HepG2 (cell line): ENCODE measurements around the gene CMA1. TPM values are rescaled to one million over a fixed set of nuclear protein-coding genes. Genes with fewer than 3 reads are reported as not detected.

Source experiments
- CENPT ChIP-seq: sonication (generic); formaldehyde crosslinking; IDR thresholded peaks from 2 replicates; pipeline ENCODE4 v1.8.0; 2022; ENCODE audit warnings: low read depth, mild to moderate bottlenecking, moderate library complexity, missing genetic modification reagents
- FOSL1 ChIP-seq: sonication (generic); formaldehyde crosslinking; IDR thresholded peaks from 2 replicates; pipeline ENCODE4 v1.9.0; 2021; ENCODE audit warnings: missing genetic modification reagents, borderline replicate concordance
- HIC2 ChIP-seq: sonication (generic); formaldehyde crosslinking; IDR thresholded peaks from 2 replicates; pipeline ENCODE4 v1.9.0; 2022; ENCODE audit warnings: low read depth, missing genetic modification reagents
- HMG20B ChIP-seq: conservative IDR thresholded peaks from 2 replicates; pipeline ENCODE4 v1.6.1; 2016; ENCODE audit warnings: missing genetic modification reagents, missing compliant biosample characterization
- IRF9 ChIP-seq: sonication (generic); formaldehyde crosslinking; IDR thresholded peaks from 2 replicates; pipeline ENCODE4 v1.8.0; 2022; ENCODE audit warnings: missing genetic modification reagents, mild to moderate bottlenecking, borderline replicate concordance
- MBD4 ChIP-seq: IDR thresholded peaks from 2 replicates; pipeline ENCODE4 v1.6.1; 2012; ENCODE audit warnings: low read length, inconsistent platforms, borderline replicate concordance
- NFRKB ChIP-seq: fragments of 450-650 bp; IDR thresholded peaks from 2 replicates; pipeline ENCODE4 v1.6.1; 2017
- PHF5A ChIP-seq: IDR thresholded peaks from one replicate; pipeline ENCODE4 v1.6.1; 2018; ENCODE audit warnings: low read depth, missing genetic modification reagents; ENCODE audit not compliant: unreplicated experiment
- PLRG1 ChIP-seq: fragments of 450-650 bp; conservative IDR thresholded peaks from 2 replicates; pipeline ENCODE4 v1.6.1; 2016
- POGK ChIP-seq: sonication (generic); formaldehyde crosslinking; conservative IDR thresholded peaks from 2 replicates; pipeline ENCODE4 v1.8.0; 2022; ENCODE audit warnings: mild to moderate bottlenecking, moderate library complexity, missing genetic modification reagents
- PRDM4 ChIP-seq: sonication (generic); formaldehyde crosslinking; IDR thresholded peaks from 2 replicates; pipeline ENCODE4 v1.9.0; 2021; ENCODE audit warnings: missing genetic modification reagents, borderline replicate concordance
- XRCC5 ChIP-seq: fragments of 200-400 bp; formaldehyde crosslinking; optimal IDR thresholded peaks from 2 replicates; pipeline ENCODE3; 2017; ENCODE audit warnings: mild to moderate bottlenecking, low read length
- YEATS2 ChIP-seq: sonication (generic); formaldehyde crosslinking; IDR thresholded peaks from 2 replicates; pipeline ENCODE4 v1.4.0; 2020; ENCODE audit warnings: missing genetic modification reagents, borderline replicate concordance
- ZBTB34 ChIP-seq: sonication (generic); formaldehyde crosslinking; IDR thresholded peaks from 2 replicates; pipeline ENCODE4 v1.8.0; 2022; ENCODE audit warnings: mild to moderate bottlenecking, missing genetic modification reagents
- ZFP36L2 ChIP-seq: sonication (generic); formaldehyde crosslinking; IDR thresholded peaks from 2 replicates; pipeline ENCODE4 v1.4.0; 2020; ENCODE audit warnings: missing genetic modification reagents
- ZMYM4 ChIP-seq: sonication (generic); formaldehyde crosslinking; IDR thresholded peaks from 2 replicates; pipeline ENCODE4 v1.8.1; 2023; ENCODE audit warnings: mild to moderate bottlenecking, missing genetic modification reagents
- ZNF343 ChIP-seq: sonication (generic); formaldehyde crosslinking; IDR thresholded peaks from 2 replicates; pipeline ENCODE4 v1.4.0; 2020; ENCODE audit warnings: mild to moderate bottlenecking, missing genetic modification reagents
- ZNF577 ChIP-seq: sonication (generic); formaldehyde crosslinking; IDR thresholded peaks from 2 replicates; pipeline ENCODE4 v1.4.0; 2020; ENCODE audit warnings: mild to moderate bottlenecking, low read depth, missing genetic modification reagents, borderline replicate concordance
- ZNF605 ChIP-seq: sonication (generic); formaldehyde crosslinking; IDR thresholded peaks from 2 replicates; pipeline ENCODE4 v1.8.0; 2022; ENCODE audit warnings: mild to moderate bottlenecking, missing genetic modification reagents
- ZNF660 ChIP-seq: sonication (generic); formaldehyde crosslinking; IDR thresholded peaks from 2 replicates; pipeline ENCODE4 v1.5.1; 2020; ENCODE audit warnings: mild to moderate bottlenecking, low read depth, missing genetic modification reagents, borderline replicate concordance
- ZSCAN31 ChIP-seq: sonication (generic); formaldehyde crosslinking; IDR thresholded peaks from 2 replicates; pipeline ENCODE4 v1.5.0; 2020; ENCODE audit warnings: low read depth, mild to moderate bottlenecking, missing genetic modification reagents
- polyA plus RNA-seq, 8 experiments: library from polyadenylated mRNA; depleted of rRNA in 3 of 8; stranded (reverse) in 7 of 8; unstranded in 1 of 8; fragments of >200 nt; fragmentation: Illumina TruSeq in 4 of 8; extraction: Trizol in 4 of 8; gene quantifications; 2 replicates each; pipeline versions ENCODE4 v1.2.1 to v1.2.3, GENCODE V29; 2011 to 2016; ENCODE audit warnings: low read depth in 4 of 8, missing spikeins in 1 of 8, mixed read lengths in 1 of 8; ENCODE audit not compliant: insufficient read depth in 1 of 8
- total RNA-seq, 5 experiments: library from RNA; depleted of rRNA; stranded (reverse); fragments of >200 nt; fragmentation: Illumina TruSeq; extraction: Trizol; gene quantifications; 2 replicates each; pipeline ENCODE4 v1.2.3, GENCODE V29; 2016; ENCODE audit warnings: low read depth in 1 of 5

Gene CMA1
- total and polyA plus RNA-seq, 2 of the 13 experiments (the other 11 are each of a cell fraction or from before 2014, with no cell fraction given) = not detected

- no peak for TF ChIP-seq PRDM4 (CRISPR knock-in tag)
- no peak for TF ChIP-seq CENPT (CRISPR knock-in tag)
- TF ChIP-seq XRCC5 = peak; percentile 100
- peak; percentile 100 for TF ChIP-seq ZMYM4 (CRISPR knock-in tag)
- TF ChIP-seq ZNF577 (CRISPR knock-in tag) = no peak
- no peak; the same call in 1 of the 2 replicates for TF ChIP-seq ZFP36L2 (CRISPR knock-in tag)
- TF ChIP-seq YEATS2 (CRISPR knock-in tag) = peak; percentile 95
- TF ChIP-seq ZNF660 = no peak; the same call in 1 of the 2 replicates
- peak; percentile 96; the same call in 1 of the 2 replicates for TF ChIP-seq ZSCAN31 (CRISPR knock-in tag)
- TF ChIP-seq PLRG1 = no peak
- no peak for TF ChIP-seq MBD4
- peak; percentile 76 for TF ChIP-seq ZNF605 (CRISPR knock-in tag)
- peak; percentile 61; the same call in 1 of the 2 replicates for TF ChIP-seq POGK
- peak; percentile 58 for TF ChIP-seq PHF5A
- TF ChIP-seq NFRKB = no peak
- peak; percentile 91 for TF ChIP-seq ZNF343 (CRISPR knock-in tag)
- no peak for TF ChIP-seq HIC2 (CRISPR knock-in tag)
- peak; percentile 25; the same call in 1 of the 2 replicates for TF ChIP-seq ZBTB34 (CRISPR knock-in tag)
- peak; percentile 91 for TF ChIP-seq HMG20B (CRISPR knock-in tag)
- no peak for TF ChIP-seq FOSL1 (CRISPR knock-in tag)
- peak; percentile 89; the same call in 1 of the 2 replicates for TF ChIP-seq IRF9 (CRISPR knock-in tag)
Measured at GRCh38 chr14:24481622-24482324, 26.3 kb downstream of the CMA1 start (continued).
